SK-N-MC (cell line): ENCODE measurements around the gene H6PD.

Experiments used
- EZH2 ChIP-seq: fragments of 200-600 bp; sonication (generic); IDR thresholded peaks from one replicate; pipeline ENCODE4 v1.6.1; 2017; ENCODE audit warnings: antibody characterized with exemption
- POLR2AphosphoS5 ChIP-seq: IDR thresholded peaks from 2 replicates; pipeline ENCODE4 v1.6.1; 2012; ENCODE audit warnings: mild to moderate bottlenecking, low read depth, low read length, borderline replicate concordance

DNA sequence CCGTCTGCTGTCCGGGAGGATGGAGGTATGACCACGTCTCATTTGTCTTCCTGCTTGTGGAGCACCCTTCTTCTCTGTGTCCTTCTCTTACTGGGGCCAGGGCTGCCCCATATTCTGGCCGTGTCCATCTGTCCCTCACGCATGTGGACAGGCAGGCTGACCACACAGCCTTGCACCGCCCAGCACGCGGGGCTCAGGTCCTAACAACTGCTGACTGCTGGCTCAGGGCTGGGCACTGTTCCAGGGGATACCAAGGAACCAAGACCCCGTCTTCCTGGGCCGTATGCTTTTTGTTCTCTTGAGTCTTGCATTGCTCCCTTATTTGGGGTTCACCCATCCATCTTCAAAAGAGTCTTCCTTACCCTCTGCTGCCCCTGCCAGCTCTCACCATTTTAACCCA lies 40.6 kb downstream of the H6PD start:
- no peak for TF ChIP-seq EZH2
- TF ChIP-seq POLR2AphosphoS5, result no peak
